Choroid plexus epithelial cell (primary cell): ENCODE measurements around the gene CDK12.

Experiments used
- DNase-seq: peaks from one replicate; pipeline ENCODE4 v3.0.0-alpha.2; 2010; ENCODE audit warnings: low read depth
- H3K4me3 ChIP-seq: 2 replicates; pipeline ENCODE4 v1.5.1; 2011; ENCODE audit warnings: low read depth, mild to moderate bottlenecking, control low read depth, low read length, moderate library complexity
- CTCF ChIP-seq: conservative IDR thresholded peaks from 2 replicates; pipeline ENCODE4 v1.5.1; 2011; ENCODE audit warnings: low read depth, mild to moderate bottlenecking, control low read depth, inconsistent platforms, low read length, moderate library complexity

CDK12 gene

GRCh38 chr17:39508987-39509386 is 47.7 kb downstream of the CDK12 start:
- H3K4me3 ChIP-seq: no peak overlapping the region
- TF ChIP-seq CTCF: no peak
- no peak for DNase-seq

- no peak overlapping the region for H3K4me3 ChIP-seq
- DNase-seq: no peak
- TF ChIP-seq CTCF: no peak
Measured at GRCh38 chr17:39513309-39513708, 52.0 kb downstream of the CDK12 start.

- no peak for TF ChIP-seq CTCF
- no peak for DNase-seq
- no peak overlapping the region for H3K4me3 ChIP-seq
Measured at GRCh38 chr17:39513915-39514314, 52.6 kb downstream of the CDK12 start.

GRCh38 chr17:39517224-39517623 is 55.9 kb downstream of the CDK12 start:
- TF ChIP-seq CTCF: no peak
- peak; percentile 58 for DNase-seq
- no peak overlapping the region for H3K4me3 ChIP-seq

GRCh38 chr17:39525801-39526506 is 64.7 kb downstream of the CDK12 start:
- DNase-seq: peak; percentile 26
- no peak for TF ChIP-seq CTCF

GRCh38 chr17:39527220-39527813 is 66.0 kb downstream of the CDK12 start:
- DNase-seq: peak; percentile 47
- H3K4me3 ChIP-seq: no peak overlapping the region
- peak; percentile 61 for TF ChIP-seq CTCF

More at GRCh38 chr17:39525801-39526506, 64.7 kb downstream of the CDK12 start:
- no peak overlapping the region for H3K4me3 ChIP-seq

- H3K4me3 ChIP-seq: no peak overlapping the region
- no peak for DNase-seq
- TF ChIP-seq CTCF: no peak
Measured at GRCh38 chr17:39529455-39529854, 68.2 kb downstream of the CDK12 start.
